Neuron (in vitro differentiated cells): ENCODE measurements around the gene ERBB4.

ENCODE experiments used
- H2AFZ ChIP-seq: one replicate; pipeline ENCODE4 v1.6.1; 2013; ENCODE audit warnings: low read depth, mild to moderate bottlenecking, inconsistent platforms, low read length, moderate library complexity
- H3K27me3 ChIP-seq: one replicate; pipeline ENCODE4 v1.6.1; 2013; ENCODE audit warnings: low read length; ENCODE audit not compliant: insufficient read depth
- H3K36me3 ChIP-seq: one replicate; pipeline ENCODE4 v1.6.1; 2013; ENCODE audit warnings: low read length; ENCODE audit not compliant: insufficient read depth
- H3K4me1 ChIP-seq: one replicate; pipeline ENCODE4 v1.6.1; 2013; ENCODE audit warnings: low read length; ENCODE audit not compliant: insufficient read depth
- H3K4me3 ChIP-seq: 2 replicates; pipeline ENCODE4 v1.5.1; 2013; ENCODE audit warnings: mild to moderate bottlenecking, low read length, moderate library complexity
- H3K9me3 ChIP-seq: one replicate; pipeline ENCODE4 v1.6.1; 2013; ENCODE audit warnings: low read length

Gene ERBB4

DNA sequence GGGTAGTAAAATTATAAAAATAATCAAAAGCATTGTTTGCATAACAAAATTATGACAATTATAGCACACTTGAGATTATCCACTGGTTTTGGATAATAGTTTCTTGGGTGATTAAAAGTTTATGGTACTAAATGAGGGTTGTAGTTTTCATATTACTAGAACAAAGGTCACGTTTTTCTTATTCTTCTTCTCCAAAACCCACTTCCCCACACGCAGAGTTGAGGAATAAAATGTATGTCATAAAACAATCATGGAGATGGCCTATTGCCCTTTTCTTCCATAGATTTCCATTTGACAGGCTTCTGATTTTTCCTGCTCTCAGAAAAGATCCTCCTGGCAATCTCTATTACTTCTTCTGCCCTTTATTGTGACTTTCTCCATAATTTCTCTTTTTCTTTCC lies 863.9 kb downstream of the ERBB4 start:
- no peak overlapping the region for H3K4me3 ChIP-seq
- peaks cover 5% of the 10 kb centered on the region for H3K9me3 ChIP-seq
- no peaks in the 10 kb centered on the region for H3K27me3 ChIP-seq
- H3K4me1 ChIP-seq, result peaks cover 4% of the 10 kb centered on the region
- H2AFZ ChIP-seq, result no peak overlapping the region
- H3K36me3 ChIP-seq, result peaks cover 11% of the 10 kb centered on the region

DNA sequence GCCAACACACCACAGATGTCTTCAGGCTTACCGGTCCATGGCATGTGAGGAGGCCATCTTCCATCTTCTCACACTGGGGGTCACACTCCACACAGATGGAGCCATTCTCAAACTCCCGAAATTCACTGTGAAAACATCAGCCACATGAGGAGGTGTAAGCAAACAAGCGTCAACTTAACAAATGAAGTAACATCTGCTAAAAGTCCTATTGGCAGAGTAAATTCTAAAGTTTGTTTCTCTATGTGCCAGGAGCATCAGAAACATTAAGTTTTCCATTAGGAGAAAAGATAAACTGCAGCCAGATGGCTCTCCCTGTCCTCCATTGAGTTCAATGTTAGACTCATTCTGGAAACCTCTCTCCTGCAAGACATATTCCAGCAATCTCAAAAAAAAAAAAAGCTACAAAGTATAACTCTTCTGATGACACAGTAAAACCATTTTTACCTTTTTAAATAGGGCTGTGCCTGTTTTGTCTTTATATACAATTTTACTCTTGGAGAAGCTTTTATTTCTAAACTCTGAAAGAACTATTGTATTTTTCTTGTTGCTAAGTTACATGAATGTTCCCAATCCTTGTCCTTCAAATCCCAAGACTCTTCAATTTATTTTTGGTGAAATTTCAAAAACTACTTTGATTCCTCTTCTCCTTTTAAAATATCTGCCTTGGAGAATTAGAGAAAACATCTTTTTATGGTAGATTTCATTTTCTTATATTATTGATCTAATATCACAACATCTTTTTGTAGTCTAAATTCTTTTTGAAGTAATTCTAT lies 865.3 kb downstream of the ERBB4 start:
- Histone ChIP-seq H3K4me3 (no peak overlapping the region), H3K9me3 (peaks cover 4% of the 10 kb centered on the region), H2AFZ (no peak overlapping the region), H3K27me3 (no peaks in the 10 kb centered on the region), H3K4me1 (peaks cover 4% of the 10 kb centered on the region), H3K36me3 (peaks cover 6% of the 10 kb centered on the region)

DNA sequence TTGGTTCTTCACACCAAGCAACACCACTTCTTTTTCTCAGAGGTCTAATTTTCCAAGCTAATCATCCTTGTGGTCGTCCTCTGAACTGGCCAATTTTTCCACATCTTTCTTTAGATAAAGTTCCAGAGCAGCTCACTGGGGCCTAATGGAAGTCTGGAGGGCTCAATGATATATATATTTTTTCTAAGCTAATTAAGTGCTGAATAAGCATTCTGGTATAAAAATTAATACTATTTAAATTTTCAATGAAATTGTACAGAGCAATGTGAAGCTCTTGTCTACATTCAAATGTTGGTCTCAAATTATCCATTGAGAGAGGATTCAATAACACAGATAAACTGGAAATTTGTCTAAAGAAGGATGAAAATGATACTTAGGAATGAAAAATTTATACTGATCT lies 866.6 kb downstream of the ERBB4 start:
- H3K27me3 ChIP-seq, result no peaks in the 10 kb centered on the region
- H2AFZ ChIP-seq, result no peak overlapping the region
- H3K36me3 ChIP-seq, result peaks cover 9% of the 10 kb centered on the region
- H3K4me3 ChIP-seq, result no peak overlapping the region
- H3K4me1 ChIP-seq, result peaks cover 4% of the 10 kb centered on the region
- peaks cover 4% of the 10 kb centered on the region for H3K9me3 ChIP-seq

DNA sequence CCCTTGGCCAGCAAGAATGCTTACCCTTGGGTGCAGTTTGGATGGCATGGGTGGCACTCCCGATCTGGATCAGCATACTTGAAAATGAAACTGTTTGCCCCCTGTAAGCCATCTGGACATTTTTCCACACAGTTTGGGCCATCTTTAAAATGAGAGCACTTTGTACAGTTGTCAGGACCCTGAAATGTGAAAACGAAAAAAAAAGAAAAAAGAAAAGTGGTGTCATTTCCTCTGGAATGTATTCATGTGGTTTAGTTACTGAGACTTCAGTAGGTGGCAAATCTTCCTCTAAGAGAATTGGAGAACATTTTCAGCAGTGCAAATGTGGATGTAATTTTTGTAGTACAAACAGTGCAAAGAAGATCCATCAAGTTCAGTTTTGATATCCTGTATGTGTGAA lies 873.3 kb downstream of the ERBB4 start:
- Histone ChIP-seq H3K27me3 (no peaks in the 10 kb centered on the region), H3K4me3 (no peak overlapping the region), H3K9me3 (peaks cover 4% of the 10 kb centered on the region), H2AFZ (no peak overlapping the region), H3K4me1 (peaks cover 3% of the 10 kb centered on the region), H3K36me3 (peaks cover 10% of the 10 kb centered on the region)

DNA sequence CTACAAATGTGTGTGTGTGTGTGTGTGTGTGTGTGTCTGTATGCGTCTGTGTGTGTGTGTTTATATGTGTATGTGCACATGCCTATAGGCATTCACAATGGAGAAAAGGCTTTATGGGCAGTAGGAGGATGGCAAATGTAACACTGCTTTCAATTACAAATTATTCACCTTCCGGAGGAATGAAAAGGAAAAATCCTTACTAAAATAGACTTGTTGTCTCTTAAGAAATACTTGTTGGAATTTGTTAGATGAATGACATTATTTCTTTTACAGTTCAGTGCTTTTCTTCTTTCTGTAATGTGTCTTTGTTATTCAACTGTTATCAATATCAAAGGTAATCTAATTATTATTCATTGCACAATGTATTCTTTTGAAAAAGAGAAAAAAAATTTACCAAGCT lies 874.3 kb downstream of the ERBB4 start:
- Histone ChIP-seq H3K4me3 (no peak overlapping the region), H2AFZ (no peak overlapping the region), H3K4me1 (peaks cover 3% of the 10 kb centered on the region), H3K27me3 (no peaks in the 10 kb centered on the region), H3K36me3 (peaks cover 11% of the 10 kb centered on the region), H3K9me3 (peaks cover 2% of the 10 kb centered on the region)

DNA sequence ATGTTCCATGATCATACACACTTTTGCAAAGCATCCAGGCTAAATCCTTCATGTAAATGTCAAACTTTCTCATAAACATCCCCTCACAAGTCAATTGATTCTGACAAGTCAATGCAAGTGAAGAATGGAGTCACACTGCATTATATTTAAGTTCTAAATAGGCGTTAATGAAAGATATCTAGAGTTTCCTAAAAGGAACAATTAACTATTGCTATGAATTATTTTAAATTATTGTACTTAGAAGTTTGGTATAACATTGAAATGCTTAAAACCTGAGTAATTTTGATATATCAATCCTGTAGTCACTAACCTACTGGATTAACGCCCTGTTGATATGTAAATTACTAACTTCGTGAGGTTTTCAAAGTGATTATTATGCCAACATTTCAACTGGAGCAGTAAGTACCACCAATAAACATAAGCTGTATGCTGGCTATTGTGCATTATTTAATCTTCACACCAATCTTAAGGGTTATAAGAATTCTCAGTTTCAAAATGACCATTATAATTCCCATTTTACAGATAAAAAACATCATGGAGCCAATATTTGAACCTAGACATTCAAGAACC lies 884.3 kb downstream of the ERBB4 start:
- H3K4me3 ChIP-seq, result no peak overlapping the region
- H3K4me1 ChIP-seq, result peaks cover 4% of the 10 kb centered on the region
- peaks cover 8% of the 10 kb centered on the region for H3K36me3 ChIP-seq
- no peak overlapping the region for H2AFZ ChIP-seq
- H3K9me3 ChIP-seq, result no peaks in the 10 kb centered on the region
- H3K27me3 ChIP-seq, result no peaks in the 10 kb centered on the region

DNA sequence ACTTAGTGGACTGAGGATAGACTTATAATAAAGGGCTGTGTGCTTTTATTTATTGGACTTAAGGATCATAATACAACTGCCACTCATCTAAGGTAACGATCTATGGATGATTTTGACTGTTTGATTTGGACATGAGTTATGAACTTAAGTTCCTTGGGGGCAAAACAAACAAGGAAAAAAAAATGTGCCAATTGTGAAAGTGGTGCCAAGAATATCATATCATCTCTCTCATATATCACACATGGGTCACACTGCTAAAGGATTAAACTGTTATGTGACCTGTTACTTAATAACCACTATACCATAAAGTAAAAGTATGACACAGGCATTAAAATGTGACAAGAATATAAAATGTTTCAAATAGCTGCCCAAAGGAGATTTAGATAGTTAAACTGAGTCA lies 886.3 kb downstream of the ERBB4 start:
- Histone ChIP-seq H3K4me1 (peaks cover 8% of the 10 kb centered on the region), H3K36me3 (peaks cover 8% of the 10 kb centered on the region), H3K9me3 (no peaks in the 10 kb centered on the region), H3K4me3 (no peak overlapping the region), H3K27me3 (no peaks in the 10 kb centered on the region), H2AFZ (no peak overlapping the region)

DNA sequence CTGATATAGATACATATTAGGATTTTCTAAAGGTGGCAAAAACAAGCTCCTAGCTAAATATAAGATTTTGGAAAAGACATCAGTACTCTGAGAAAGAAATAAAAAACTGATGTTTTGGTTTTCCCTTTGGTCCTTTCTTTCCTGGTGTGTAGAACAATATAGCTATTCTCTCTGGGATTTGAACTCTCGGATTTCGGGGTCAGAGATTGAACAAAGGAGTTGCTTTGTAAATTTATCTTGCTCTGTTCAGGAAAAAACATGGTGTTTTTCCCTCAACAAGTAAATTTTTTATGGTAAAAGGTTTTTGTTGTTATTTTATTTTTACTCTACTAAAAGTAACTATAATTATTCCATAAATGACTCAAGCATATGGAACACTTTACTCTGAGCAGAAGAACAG lies 889.3 kb downstream of the ERBB4 start:
- no peaks in the 10 kb centered on the region for H3K9me3 ChIP-seq
- H3K36me3 ChIP-seq, result peaks cover 5% of the 10 kb centered on the region
- no peak overlapping the region for H2AFZ ChIP-seq
- H3K27me3 ChIP-seq, result no peaks in the 10 kb centered on the region
- H3K4me1 ChIP-seq, result peaks cover 8% of the 10 kb centered on the region
- no peak overlapping the region for H3K4me3 ChIP-seq

DNA sequence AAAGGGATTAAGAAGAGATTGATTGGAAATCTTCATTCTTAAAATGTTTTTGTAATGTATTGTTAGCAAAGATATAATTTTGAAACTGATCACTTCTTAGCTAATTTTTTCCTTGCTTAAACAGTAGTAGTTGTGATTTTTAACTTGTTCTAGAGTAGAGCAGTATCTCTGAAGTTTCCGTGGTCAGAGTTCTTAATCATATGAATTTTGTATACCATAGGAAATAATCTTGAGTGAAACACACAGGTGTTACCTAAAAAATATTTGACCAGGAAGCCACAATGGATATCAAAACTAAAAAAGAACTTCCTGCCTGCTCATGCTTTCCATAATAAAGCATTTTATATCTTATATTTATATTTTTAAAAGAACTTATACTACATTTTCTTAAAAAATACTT lies 907.1 kb downstream of the ERBB4 start:
- no peaks in the 10 kb centered on the region for H3K9me3 ChIP-seq
- no peaks in the 10 kb centered on the region for H3K36me3 ChIP-seq
- no peak overlapping the region for H3K4me3 ChIP-seq
- H3K27me3 ChIP-seq, result no peaks in the 10 kb centered on the region
- H3K4me1 ChIP-seq, result no peaks in the 10 kb centered on the region
- H2AFZ ChIP-seq, result no peak overlapping the region

DNA sequence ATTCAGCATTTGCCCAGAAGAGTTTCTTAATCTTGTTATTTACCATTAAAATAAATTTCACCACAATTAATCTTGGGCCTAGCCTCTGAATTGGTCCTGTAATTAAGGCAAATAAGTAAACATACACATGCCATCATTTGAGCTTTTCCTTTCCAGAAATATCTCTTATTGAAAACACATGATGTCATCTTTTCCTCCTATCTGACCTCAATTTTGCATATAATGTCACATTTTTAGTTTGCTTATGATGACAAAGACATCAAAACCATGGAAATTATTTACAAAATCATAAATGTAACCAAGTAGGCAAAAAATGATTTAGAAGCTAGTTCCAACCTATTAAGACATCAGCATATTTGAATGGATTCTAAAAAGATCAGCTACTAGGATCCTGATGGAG lies 915.5 kb downstream of the ERBB4 start:
- no peak overlapping the region for H2AFZ ChIP-seq
- H3K4me1 ChIP-seq, result peaks cover under 1% of the 10 kb centered on the region
- peaks cover 8% of the 10 kb centered on the region for H3K36me3 ChIP-seq
- H3K27me3 ChIP-seq, result no peaks in the 10 kb centered on the region
- no peaks in the 10 kb centered on the region for H3K9me3 ChIP-seq
- no peak overlapping the region for H3K4me3 ChIP-seq

DNA sequence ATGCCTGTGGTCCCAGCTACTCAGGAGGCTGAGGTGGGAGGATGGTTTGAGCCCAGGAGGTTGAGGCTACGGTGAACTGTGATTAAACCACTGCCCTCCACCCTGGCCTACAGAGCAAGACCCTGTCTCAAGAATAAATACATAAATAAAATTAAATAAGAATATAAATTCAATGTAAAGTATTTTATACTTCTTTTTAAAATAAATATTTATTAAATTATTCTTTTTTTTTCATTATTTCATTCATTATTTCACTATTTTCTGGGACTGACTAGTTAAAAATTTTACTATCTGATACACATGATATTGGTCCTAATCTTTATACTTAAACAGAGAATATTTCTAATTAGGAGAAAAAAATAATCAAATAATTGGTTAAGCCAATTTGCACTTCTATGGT lies 917.6 kb downstream of the ERBB4 start:
- H2AFZ ChIP-seq, result no peak overlapping the region
- peaks cover 8% of the 10 kb centered on the region for H3K36me3 ChIP-seq
- H3K4me3 ChIP-seq, result no peak overlapping the region
- H3K9me3 ChIP-seq, result no peaks in the 10 kb centered on the region
- H3K27me3 ChIP-seq, result no peaks in the 10 kb centered on the region
- peaks cover 21% of the 10 kb centered on the region for H3K4me1 ChIP-seq

DNA sequence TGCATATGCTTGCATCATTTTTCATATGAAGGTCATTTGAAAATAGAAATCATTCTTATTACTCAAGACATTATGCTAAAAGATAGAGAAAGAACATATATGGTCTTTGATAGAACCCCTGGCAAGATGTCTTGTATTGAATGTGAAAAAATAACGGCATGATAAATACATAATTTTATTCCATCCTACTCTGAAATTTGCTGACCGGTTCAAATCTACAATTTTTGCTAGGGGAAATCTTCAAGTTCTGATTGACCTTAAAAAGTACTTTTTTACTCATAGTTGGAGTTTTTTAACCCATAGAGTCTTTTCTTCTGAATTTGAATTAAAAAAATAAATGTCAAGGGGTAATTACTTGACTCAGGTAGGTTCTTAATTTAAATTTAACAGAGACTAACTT lies 920.8 kb downstream of the ERBB4 start:
- no peaks in the 10 kb centered on the region for H3K9me3 ChIP-seq
- H3K4me1 ChIP-seq, result peaks cover 25% of the 10 kb centered on the region
- H3K27me3 ChIP-seq, result no peaks in the 10 kb centered on the region
- no peak overlapping the region for H2AFZ ChIP-seq
- no peak overlapping the region for H3K4me3 ChIP-seq
- H3K36me3 ChIP-seq, result peaks cover 6% of the 10 kb centered on the region

DNA sequence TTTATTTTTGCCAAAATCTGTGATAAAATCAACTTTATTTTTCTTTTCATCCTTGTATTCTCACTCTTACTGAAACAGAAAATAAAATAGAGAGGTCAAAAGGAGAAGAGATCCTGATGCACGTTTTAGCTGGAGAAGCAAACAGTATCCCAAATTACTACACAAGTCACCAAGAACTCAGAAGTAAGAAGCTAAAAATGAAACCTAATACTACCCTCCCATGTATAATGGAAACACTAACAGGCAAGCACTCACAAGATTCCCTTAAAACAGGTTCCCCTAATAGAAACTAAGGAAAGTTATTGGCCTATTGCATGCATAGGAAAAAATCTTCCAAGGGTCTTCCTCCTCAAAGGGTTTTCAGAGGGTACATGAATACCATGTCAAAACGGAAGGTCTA lies 927.0 kb downstream of the ERBB4 start:
- H3K27me3 ChIP-seq, result no peaks in the 10 kb centered on the region
- H3K4me1 ChIP-seq, result peaks cover 10% of the 10 kb centered on the region
- H2AFZ ChIP-seq, result no peak overlapping the region
- no peak overlapping the region for H3K4me3 ChIP-seq
- H3K36me3 ChIP-seq, result peaks cover 9% of the 10 kb centered on the region
- H3K9me3 ChIP-seq, result no peaks in the 10 kb centered on the region

DNA sequence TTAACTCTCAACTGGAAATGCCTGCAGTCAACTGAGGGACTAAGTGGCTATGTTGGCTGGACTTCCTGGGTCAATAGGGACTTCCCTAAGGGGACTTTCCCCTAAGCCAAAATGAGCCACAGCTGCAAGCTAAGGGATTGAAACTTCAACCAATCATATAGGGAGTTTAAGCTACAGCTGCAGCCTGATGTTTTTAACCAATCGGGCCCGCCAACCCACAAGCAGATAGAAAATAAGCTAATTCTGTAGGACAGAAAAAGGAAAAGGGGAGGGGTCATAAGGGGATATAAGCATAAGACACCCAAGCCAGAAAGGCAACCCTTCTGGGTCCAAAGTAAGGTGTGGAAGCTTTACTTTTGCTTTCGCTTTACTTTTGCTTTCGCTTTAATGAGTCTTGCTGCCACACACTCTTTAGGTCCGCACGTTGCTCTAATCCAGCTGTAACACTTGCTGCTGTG lies 927.5 kb downstream of the ERBB4 start:
- Histone ChIP-seq H3K4me1 (peaks cover 5% of the 10 kb centered on the region), H3K9me3 (no peaks in the 10 kb centered on the region), H2AFZ (no peak overlapping the region), H3K27me3 (no peaks in the 10 kb centered on the region), H3K4me3 (no peak overlapping the region), H3K36me3 (peaks cover 9% of the 10 kb centered on the region)
